NK-92 treated with Interleukin-12 subunit alpha and Interleukin-12 subunit beta, amount 100 ng/mL, for 24 hours (cell line): ENCODE data around the gene CD14.
A peak's percentile ranks its signal among the peaks of the same experiment; 100 is the strongest.
"Not testable (repeated sequence)": the region's sequence is repeated elsewhere in the genome, so short reads cannot be mapped to it uniquely, and the experiment has no call there.

Experiments
- DNase-seq: peaks from one replicate; lab custom pipeline; 2025; lab: John Stamatoyannopoulos, UW

The CD14 gene

DNA sequence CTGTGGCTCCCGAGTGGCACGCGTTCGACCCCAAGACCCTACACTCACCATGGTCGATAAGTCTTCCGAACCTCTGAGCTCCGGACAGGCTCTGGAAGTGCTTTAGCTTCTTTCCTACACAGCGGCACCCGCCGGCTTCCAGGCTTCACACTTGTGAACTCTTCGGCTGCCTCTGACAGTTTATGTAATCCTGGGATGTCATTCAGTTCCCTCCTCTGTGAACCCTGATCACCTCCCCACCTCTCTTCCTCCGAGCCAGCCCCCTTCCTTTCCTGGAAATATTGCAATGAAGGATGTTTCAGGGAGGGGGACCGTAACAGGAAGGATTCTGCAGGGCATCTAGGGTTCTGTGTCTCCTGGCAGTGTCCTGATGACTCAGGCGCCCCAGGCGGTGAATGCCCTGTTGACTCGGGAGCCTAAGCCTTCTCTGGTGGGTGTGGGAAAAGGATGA, at the start of gene CD14:
Gene CD14 (minus strand): TSS at position 155 of the 451 bp plus-strand sequence. CDS start 104 bp downstream, at position 51.
- no peak for DNase-seq

DNA sequence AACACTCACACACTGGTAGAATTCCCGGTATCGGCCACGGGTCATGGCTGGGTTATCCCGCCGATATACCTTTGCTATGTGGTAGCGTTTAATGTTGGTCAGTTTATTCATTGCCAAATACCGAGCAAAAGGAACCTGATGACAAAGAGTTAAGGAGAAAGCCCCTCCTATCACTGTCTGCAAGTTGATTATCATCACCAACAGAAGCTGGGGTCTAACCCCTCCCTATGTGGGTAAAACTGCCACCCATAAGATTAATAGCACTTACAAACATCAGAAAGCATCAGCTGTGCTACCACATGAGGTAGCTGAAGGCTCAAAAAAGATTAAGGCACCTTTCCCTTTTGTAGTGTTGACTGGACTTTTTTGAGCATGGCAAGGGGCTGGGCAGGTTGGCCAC, 46.0 kb upstream of the CD14 start:
- no peak for DNase-seq

DNA sequence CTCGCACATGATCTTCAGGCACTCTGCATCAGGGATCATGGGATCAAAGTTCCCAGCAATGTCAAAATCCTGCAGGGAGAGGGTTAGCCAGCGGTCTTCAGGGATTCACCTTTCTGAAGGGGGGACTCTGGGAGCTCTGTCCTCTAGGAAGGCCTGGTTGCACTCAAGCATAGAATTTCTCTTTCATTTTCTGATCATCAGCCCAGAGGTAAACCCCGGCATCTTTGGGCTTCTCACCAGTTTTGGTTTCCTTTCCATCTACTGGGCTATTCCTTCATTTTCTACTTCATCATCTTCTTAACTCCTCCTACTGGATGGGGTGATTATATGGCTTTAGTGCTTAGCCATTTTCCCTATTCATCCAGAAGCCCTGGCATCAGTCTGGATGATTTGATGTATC, 45.0 kb upstream of the CD14 start:
- DNase-seq, result no peak

DNA sequence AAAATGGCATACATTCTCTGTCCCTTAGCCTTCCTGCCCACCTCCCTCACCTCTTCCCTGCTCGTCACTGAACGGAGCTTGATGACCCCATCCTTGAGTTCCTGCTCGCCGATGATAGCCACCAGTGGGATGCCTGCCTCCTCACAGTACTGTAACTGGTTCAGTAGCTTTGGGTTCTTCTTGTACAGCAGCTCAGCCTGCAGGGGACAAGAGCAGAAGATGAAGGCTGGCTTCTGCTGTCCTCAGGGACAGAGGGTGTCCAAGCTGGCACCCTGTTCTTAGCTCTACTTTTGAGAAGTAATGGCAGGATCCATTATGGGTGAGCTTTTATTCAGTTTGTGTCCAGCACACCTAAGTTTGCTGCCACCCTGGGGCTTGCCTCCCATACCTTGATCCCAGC, 41.7 kb upstream of the CD14 start:
- DNase-seq, result no peak

DNA sequence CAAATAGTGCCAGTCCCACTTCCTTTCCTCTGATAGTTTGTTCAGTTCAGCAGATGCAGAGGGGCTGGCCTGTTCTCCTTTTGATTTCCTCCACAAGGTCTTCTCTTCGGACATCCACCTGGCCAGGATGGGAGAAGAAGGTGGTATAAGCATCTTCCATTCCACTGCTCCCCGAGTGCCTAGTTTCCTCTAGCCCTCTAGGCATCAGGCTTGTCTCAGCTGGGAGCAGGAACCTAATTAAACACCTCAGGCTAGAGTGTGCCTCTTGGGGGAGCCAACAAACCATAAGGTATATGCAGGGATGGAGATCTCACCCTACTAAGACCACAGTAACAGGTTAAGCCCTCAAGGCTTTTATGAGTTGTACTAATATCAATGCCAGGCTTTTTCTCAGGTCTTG, 41.2 kb upstream of the CD14 start:
- no peak for DNase-seq

DNA sequence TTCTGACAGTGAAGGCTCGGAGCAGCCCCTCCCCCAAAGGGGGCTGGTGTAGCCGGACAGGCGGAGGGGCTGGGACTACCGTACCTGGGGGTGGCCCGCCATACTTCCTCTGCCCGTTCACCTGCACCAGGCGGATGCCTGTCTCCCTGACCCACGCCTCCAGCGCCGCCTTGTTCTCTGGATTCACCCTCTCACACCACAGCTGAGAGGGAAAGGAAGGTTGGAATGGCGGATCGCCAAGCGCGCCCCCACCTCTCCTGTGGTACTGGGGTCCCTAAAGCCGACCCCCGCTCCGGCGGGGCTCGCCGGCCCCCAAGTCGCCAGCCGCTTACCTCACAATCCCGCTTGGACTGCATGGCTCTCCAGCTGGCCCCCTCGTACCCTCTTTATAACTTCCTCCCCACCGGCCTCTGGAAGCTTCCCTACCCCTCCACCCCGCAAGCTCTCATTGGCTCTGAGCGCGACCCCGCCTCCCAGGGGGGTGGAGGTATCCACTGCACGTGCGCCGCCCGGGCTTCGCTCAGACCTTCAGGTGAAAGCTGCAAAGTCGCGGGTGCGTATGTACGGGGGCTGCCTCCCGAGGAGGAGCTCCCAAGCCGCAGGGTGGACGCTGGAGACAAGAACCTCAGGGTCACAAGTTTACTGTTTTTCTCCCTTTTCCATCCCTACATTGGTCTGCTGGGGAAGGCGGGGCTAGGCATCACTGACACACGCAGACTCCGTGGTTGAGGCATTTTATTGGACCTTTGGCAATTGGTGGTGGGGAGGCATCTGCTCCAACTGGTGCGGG, 40.4 kb upstream of the CD14 start, which contains the start of gene DND1:
Gene DND1 (minus strand): TSS at position 390 of the 790 bp plus-strand sequence. CDS start 34 bp downstream, at position 356.
- DNase-seq, result no peak

DNA sequence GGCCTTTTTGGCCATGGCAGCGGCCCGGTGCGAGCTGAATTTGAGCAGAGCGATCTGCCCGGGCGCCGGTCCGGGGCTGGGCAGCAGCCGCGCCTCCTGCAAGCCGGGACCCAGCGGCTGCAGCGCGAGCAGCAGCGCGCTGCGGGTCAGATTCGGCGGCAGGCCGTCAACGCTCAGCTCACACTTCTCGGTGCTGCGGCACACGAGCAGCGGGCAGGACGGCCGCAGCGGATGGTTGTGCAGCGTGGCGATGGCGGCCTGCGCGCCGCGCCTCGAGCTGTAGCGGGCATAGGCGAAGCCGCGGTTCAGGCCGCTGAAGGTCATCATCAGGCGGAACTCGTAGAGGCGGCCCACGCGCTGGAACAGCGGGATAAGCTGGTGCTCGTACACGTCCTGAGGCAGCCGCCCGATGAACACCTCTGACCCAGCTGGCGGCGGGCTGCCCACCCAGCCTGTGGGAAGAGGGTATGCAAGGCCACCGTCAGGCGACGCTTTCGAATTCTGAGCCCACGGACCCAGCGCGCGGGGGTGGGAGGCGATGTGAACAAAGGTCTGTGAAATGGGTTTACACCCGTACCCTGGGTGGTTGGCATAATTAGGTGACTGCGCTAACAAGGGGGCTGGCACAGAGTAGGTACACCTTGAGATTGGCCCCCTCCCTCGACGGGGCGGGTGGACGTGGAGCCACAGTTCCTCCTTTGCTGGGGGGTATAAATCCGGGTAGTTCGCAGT, 39.6 kb upstream of the CD14 start:
- DNase-seq, result no peak

DNA sequence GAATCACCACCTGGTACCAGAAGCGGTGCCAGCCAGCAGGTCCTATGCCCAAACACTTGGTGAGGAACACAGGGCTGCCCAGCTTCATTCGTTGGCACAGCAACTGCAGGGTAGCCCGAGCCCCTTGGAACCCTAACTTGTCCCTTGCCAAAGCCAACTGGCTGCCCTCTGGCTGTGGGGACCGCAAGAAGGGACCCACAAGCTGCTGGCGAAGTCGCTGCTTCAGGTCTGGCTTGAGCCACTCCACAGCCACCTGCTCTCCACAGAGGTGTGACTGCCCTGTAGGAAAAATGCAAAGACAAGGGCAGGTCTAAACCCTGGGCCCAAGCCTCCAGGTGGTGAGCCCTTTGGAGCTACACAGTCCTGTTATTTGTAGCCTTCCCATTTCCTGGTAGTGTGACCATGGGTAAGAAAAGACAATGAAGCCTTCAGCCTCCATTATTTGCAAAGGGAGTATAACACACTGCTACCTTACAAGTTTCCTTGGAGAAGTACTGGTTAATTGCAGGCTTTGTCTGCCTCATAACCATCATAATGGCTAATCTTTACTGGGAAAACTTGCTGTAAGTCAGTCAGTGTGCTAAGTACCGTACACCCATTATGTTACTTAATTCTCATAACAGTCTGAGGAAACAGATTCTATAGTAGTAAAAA, 38.6 kb upstream of the CD14 start:
- DNase-seq, result no peak

DNA sequence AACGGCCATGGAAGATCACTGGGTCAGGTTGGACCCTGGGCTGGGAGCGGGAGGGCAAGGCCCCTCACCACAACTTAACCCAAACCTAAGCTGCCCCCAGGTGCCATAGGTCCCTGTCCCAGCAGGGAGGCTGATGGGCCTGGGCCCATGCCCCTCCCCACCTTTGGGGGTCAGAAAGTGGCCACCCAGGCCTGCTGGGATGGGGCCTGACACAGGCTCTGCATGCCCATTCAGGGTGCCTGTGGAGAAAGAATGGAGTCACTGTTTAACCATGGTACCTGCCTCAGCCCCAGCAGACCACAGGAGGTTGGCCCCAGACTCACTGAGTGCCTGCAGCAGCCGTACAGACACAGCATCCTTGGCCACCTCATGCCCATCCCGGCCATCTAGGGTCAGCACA, 38.1 kb upstream of the CD14 start:
- DNase-seq, result not testable (repeated sequence)

DNA sequence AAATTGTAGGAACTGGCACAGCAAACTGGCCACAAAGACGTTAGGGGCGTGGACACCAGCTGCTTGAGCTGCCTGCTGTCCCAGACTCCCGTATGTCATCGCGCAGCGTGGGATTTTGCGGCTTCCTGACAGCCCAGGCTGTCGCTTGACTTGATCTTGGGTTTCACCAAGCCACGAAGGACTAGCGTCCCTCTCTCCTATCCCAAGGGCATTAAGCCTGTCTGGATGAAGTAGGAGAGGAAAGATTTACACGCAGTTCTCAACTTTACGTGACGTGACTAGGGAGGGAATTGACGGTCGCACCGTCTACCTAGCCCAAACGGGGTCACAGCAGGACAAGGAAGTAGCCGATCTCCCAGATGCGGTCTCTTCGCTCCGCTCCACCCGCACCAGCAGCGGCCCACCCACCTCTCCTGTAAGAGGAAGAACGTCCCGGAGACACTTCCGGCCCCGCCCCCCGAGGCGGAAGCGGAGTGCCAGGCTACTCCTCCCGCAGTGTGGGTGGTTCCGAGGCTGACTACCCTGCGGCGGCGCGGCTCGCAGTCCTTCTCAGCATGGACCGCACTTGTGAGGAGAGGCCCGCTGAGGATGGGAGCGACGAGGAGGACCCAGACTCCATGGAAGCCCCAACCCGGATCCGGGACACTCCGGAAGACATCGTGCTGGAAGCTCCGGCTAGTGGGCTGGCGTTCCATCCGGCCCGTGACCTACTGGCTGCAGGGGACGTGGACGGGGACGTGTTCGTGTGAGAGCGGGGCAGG, 31.6 kb upstream of the CD14 start, which contains the start of gene WDR55:
Gene WDR55 (plus strand): TSS at position 546 of the 761 bp plus-strand sequence. CDS start 9 bp downstream, at position 555.
- DNase-seq, result peak; percentile 90

DNA sequence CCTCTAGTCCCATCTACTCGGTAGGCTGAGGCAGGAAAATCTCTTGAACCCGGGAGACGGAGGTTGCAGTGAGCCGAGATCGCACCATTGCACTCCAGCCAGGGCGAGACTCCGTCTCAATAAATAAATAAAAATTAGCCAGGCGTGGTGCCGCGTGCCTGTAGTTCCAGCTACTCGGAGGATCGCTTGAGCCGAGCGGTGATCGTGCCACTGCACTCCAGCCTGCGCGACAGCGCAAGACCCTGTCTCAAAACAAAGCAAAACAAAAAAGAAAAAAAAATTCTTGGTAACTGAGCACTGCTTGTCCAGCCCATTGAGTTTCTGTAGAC, 31.0 kb upstream of the CD14 start:
- DNase-seq, result no peak

DNA sequence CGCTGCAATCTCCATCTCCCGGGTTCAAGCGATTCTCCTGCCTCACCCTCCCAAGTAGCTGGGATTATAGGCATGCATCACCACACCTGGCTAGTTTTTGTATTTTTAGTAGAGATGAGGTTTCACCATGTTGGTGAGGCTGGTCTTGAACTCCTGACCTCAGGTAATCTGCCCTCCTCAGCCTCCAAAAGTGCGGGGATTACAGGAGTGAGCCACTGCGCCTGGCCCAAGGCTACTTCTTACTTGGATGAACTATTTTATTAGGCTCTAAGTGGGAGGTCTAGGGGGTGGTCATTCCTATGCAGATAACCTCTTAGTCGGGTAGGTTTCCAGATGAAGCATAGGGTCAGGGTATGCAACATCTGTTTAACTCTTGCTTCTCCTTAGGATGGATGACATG, 27.4 kb upstream of the CD14 start:
- not testable (repeated sequence) for DNase-seq

DNA sequence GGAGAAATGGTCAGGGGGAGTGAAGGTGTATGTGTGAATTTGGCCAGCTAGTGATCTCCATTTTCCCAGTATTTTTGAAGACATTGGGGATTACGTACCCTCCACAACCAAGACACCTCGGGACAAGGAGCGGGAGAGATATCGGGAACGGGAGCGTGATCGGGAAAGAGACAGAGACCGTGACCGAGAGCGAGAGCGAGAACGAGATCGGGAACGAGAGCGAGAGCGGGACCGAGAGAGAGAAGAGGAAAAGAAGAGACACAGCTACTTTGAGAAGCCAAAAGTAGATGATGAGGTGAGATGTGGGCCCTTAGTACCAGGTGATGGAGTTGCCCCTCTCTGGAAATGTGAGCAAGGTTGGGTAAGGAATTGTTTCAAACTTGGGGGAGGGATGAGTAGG, 25.9 kb upstream of the CD14 start:
- DNase-seq, result no peak

DNA sequence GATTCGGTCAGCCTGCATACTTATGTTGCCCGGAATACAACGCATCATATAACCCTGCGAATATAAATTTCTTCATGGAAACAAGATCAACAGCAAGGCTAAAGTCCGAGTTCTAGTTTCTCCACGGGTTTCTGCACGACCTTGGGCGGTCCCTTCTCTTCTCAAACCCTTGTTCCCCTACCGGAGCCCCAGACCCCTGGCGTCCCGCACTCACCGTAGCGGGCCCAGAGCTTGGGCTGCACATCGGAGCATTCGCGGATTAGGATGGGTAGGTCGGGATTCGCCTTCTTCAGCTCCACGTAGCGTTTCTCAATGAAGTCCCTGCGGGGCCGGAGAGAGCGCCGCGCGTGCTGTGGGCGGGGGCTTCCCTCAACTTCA, 14.1 kb upstream of the CD14 start:
- no peak for DNase-seq

DNA sequence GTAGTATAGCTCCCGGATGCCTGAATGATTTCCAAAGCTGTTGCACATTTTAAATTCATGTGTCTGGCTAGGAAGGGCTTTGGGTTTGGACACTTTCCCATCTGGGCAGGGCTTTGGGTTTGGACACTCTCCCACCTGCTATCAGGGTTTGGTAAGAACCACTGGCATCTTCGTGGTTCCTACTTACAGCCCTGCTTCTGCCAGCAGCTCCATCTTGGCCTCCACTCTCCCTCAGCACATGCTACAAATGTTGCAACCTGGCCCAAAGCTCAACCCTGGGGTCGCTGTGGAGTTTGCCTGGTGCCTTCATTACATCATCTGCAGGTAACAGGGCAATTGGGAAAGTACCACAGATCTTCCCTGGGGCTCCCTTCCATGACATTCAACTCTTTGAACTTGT, 9.7 kb upstream of the CD14 start:
- no peak for DNase-seq

DNA sequence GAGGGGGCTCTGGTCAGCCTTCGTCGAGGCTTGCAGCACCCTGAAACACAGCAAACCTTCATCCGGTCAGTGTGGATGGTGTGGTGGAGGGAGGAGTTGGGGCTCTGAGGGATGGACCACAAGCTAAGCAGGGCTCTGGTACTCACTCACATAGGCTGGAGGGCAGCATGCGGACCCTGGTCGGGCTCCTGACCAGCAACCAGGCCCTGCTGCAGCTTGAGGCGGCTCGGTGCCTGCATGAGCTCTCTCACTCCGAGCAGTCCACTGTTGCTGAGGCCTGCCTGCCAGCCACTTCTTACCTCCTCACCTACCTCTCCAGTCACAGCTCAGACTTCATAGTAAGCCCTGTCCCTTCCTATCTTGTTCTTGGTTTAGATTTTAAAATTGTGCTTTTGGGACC, 8.7 kb upstream of the CD14 start:
- no peak for DNase-seq

DNA sequence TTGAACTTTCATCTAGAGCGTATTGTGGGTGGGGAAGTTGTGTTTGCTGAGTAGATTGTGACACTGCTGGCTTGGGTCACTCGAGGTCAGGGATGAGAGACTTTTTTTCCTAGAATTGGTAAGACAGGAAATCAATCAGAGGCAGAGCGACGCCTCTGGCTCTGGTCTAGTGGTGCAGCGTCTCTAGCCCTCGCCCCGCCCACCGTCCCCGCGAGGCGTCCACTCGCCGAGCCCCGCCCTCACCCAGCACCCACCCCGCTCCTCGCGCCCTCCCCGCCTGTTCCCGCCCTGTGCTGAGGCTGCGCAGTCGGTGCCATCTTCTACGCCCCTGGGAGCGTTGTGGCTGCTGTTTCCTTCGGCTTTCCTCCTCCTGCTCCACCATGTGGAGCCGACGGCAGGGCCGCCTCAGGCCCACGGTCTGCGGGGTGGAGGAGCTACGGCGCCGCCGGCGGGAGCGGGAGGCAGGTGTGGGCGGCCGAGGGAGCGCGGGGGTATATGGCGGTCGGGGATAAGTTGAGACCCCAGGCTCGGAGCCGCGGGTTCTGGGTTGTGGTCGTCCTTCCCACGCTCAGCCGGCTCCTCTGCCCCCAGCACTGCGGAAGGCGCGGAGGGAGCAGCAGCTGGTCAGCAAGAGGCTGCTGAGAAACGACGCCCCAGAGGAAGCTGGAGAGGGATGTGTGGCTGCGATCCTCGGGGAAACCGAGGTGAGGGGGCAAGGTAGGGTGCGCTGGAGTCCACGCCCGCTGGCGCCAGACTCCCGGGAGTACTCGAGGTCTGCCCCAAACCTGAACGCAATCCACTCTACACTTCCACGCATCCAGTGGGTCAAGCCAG, 6.4 kb upstream of the CD14 start, which contains the start of gene TMCO6:
Gene TMCO6 (plus strand): TSS at position 304 of the 834 bp plus-strand sequence. CDS start 77 bp downstream, at position 381.
- DNase-seq, result peak; percentile 96

DNA sequence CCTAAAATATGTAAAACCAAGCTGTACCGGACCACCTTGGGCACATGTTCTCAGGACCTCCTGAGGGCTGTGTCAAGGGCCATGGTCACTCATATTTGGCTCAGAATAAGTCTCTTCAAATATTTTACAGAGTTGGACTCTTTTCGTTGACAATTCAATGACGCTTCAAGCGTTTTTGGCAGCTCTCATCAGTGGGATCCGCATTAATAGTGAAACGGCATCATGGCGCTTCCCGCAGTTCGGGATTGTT, 5.8 kb upstream of the CD14 start:
- not testable (repeated sequence) for DNase-seq

DNA sequence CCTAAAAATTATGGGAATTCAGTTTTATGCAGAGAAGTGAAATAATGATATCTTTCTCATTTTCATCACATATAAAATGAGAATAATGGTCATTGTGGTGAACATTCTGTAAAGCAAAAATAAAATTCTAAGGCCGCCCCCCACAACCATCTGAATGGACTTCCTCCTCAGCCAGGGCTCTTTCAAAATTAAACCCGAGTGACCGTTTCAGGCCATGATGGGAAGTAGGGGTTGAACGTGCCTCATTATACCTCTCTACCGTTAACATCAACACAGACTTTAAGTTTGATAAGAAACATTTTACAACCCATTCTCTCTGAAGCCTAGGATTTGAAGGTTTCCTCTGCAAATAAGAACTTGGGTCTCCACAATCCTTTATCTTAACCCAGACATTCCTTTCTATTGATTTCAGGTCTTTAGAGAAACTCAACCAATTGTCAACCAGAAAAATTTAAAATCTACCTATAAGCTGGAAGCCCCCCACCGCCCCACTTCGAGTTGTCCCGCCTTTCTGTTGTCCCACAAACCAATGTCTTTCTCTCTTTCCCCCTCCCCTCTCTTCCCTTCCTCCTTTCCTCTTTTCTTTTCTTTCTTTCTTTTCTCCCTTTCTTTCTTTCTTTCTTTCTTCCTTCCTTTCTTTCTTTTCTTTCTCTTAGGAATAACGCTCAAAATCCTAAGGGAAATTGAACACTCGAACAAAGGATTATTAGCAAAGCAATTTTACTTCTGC, 4.6 kb upstream of the CD14 start:
- no peak for DNase-seq
